GM19351 (cell line): ENCODE data around the gene OAS1.
"Not testable (repeated sequence)": the region's sequence is repeated elsewhere in the genome, so short reads cannot be mapped to it uniquely, and the experiment has no call there.

ENCODE experiments used
- ATAC-seq: cut with Tn5 transposase; IDR thresholded peaks from one replicate; pipeline ENCODE4 v1.9.1; 2021; ENCODE audit warnings: mild to moderate bottlenecking, moderate library complexity; ENCODE audit not compliant: unreplicated experiment

The OAS1 gene

GRCh38 chr12:112900298-112901145 is 6.2 kb upstream of the OAS1 start:
- peak; percentile 50 for ATAC-seq

- ATAC-seq = no peak
Measured at GRCh38 chr12:112901271-112901670, 5.5 kb upstream of the OAS1 start.

- no peak for ATAC-seq
Measured at GRCh38 chr12:112904571-112904970, 2.2 kb upstream of the OAS1 start.

GRCh38 chr12:112905451-112906089 is 1.2 kb upstream of the OAS1 start:
- no peak for ATAC-seq

- ATAC-seq = peak; percentile 71
Measured at GRCh38 chr12:112907415-112908157, 824 bp downstream of the OAS1 start.

- no peak for ATAC-seq
Measured at GRCh38 chr12:112908548-112908947, 1.8 kb downstream of the OAS1 start.

- ATAC-seq = no peak
Measured at GRCh38 chr12:112909693-112910092, 2.9 kb downstream of the OAS1 start.

- no peak for ATAC-seq
Measured at GRCh38 chr12:112913038-112913688, 6.4 kb downstream of the OAS1 start.

GRCh38 chr12:112913888-112914287 is 7.1 kb downstream of the OAS1 start:
- ATAC-seq = not testable (repeated sequence)

- ATAC-seq = no peak
Measured at GRCh38 chr12:112916270-112916669, 9.5 kb downstream of the OAS1 start.

GRCh38 chr12:112919121-112919520 is 12.4 kb downstream of the OAS1 start:
- no peak for ATAC-seq

GRCh38 chr12:112924986-112925385 is 18.2 kb downstream of the OAS1 start:
- ATAC-seq = peak; percentile 48

- not testable (repeated sequence) for ATAC-seq
Measured at GRCh38 chr12:112926416-112927033, 19.8 kb downstream of the OAS1 start.

GRCh38 chr12:112927475-112927874 is 20.7 kb downstream of the OAS1 start:
- no peak for ATAC-seq

GRCh38 chr12:112927925-112928324 is 21.2 kb downstream of the OAS1 start:
- ATAC-seq = no peak

GRCh38 chr12:112928978-112929377 is 22.2 kb downstream of the OAS1 start:
- no peak for ATAC-seq

GRCh38 chr12:112929715-112930114 is 23.0 kb downstream of the OAS1 start:
- no peak for ATAC-seq

GRCh38 chr12:112930350-112930749 is 23.6 kb downstream of the OAS1 start:
- ATAC-seq = no peak

- ATAC-seq = no peak
Measured at GRCh38 chr12:112932485-112933128, 25.8 kb downstream of the OAS1 start.

- ATAC-seq = no peak
Measured at GRCh38 chr12:112933129-112933505, 26.4 kb downstream of the OAS1 start.
